OCI-LY7 (cell line): ENCODE data around the gene ST14. TPM values are rescaled to one million over a fixed set of nuclear protein-coding genes. Genes with fewer than 3 reads are reported as not detected.

Experiments used
- BruUV-seq: library from RNA; stranded (reverse); fragments of 400-500 nt; replicated peaks from 2 replicates; lab custom pipeline; 2021; lab: Mats Ljungman, UMichigan
- CTCF ChIA-PET: fragments of 300-600 bp; sonication (Branson Sonifier 250); formaldehyde crosslinking; loops from one replicate; lab custom pipeline; 2022; ENCODE audit warnings: antibody characterized with exemption; ENCODE audit not compliant: unreplicated experiment; lab: Charles Lee
- POLR2A ChIA-PET: fragments of 300-600 bp; sonication (Branson Sonifier 250); formaldehyde crosslinking; loops from one replicate; lab custom pipeline; 2022; ENCODE audit warnings: antibody characterized with exemption; lab: Charles Lee
- DNase-seq: peaks from one replicate; pipeline ENCODE4 v3.0.0-alpha.2; 2015; ENCODE audit warnings: low spot score
- H2AFZ ChIP-seq: fragments of 200-600 bp; sonication (generic), shearing (Covaris generic); 2 replicates; pipeline ENCODE4 v1.6.1; 2014; ENCODE audit warnings: mild to moderate bottlenecking, antibody characterized with exemption, low read length, moderate library complexity
- H3K27ac ChIP-seq: fragments of 200-600 bp; sonication (generic); 2 replicates; pipeline ENCODE4 v1.5.1; 2014; ENCODE audit warnings: mixed run types, low read depth, mild to moderate bottlenecking, moderate library complexity, low read length, inconsistent platforms; ENCODE audit not compliant: poor library complexity, severe bottlenecking
- H3K36me3 ChIP-seq: fragments of 200-600 bp; sonication (generic); 2 replicates; pipeline ENCODE4 v1.6.1; 2014; ENCODE audit warnings: mild to moderate bottlenecking, antibody characterized with exemption, low read length, moderate library complexity, mixed read lengths; ENCODE audit not compliant: insufficient read depth
- H3K4me1 ChIP-seq: fragments of 200-600 bp; sonication (generic); 2 replicates; pipeline ENCODE4 v1.5.1; 2014; ENCODE audit warnings: mild to moderate bottlenecking, low read length; ENCODE audit not compliant: insufficient read depth, poor library complexity, severe bottlenecking
- H3K4me2 ChIP-seq: fragments of 200-600 bp; sonication (generic); 2 replicates; pipeline ENCODE4 v1.6.1; 2014; ENCODE audit warnings: mild to moderate bottlenecking, low read length
- H3K4me3 ChIP-seq: fragments of 200-600 bp; sonication (generic); 2 replicates; pipeline ENCODE4 v1.5.1; 2014; ENCODE audit warnings: mild to moderate bottlenecking, low read depth, low read length; ENCODE audit not compliant: poor library complexity, severe bottlenecking
- H3K79me2 ChIP-seq: fragments of 200-600 bp; sonication (generic); 2 replicates; pipeline ENCODE4 v1.6.1; 2016; ENCODE audit warnings: low read depth, mild to moderate bottlenecking, low read length, moderate library complexity, mixed read lengths; ENCODE audit not compliant: insufficient read depth
- H3K9me2 ChIP-seq: fragments of 200-600 bp; sonication (generic); 2 replicates; pipeline ENCODE4 v1.6.1; 2016; ENCODE audit warnings: mild to moderate bottlenecking, low read length, mixed read lengths; ENCODE audit not compliant: insufficient read depth
- H3K9me3 ChIP-seq: fragments of 200-600 bp; sonication (generic); 2 replicates; pipeline ENCODE4 v1.6.1; 2014; ENCODE audit warnings: mild to moderate bottlenecking, mixed run types, low read length, mixed read lengths
- H4K20me1 ChIP-seq: fragments of 200-600 bp; sonication (generic); 2 replicates; pipeline ENCODE4 v1.6.1; 2014; ENCODE audit warnings: mild to moderate bottlenecking, antibody characterized with exemption, low read length, moderate library complexity, mixed read lengths; ENCODE audit not compliant: insufficient read depth
- EZH2phosphoT487 ChIP-seq: fragments of 200-600 bp; sonication (generic); IDR thresholded peaks from 2 replicates; pipeline ENCODE4 v1.6.1; 2018; ENCODE audit warnings: low read depth, borderline replicate concordance, mild to moderate bottlenecking, mixed run types, antibody characterized with exemption, low read length, moderate library complexity, mixed read lengths
- intact Hi-C: fragments of 100-400 bp; cut with micrococcal nuclease; formaldehyde crosslinking; loops from one replicate; pipeline ENCODE4 v1.10.0; 2022; ENCODE audit not compliant: unreplicated experiment
- total RNA-seq, 2 experiments: library from RNA; depleted of rRNA in 1 of 2; stranded (reverse); fragments of >200 nt in 1 of 2; shearing (Covaris generic) in 1 of 2; gene quantifications; 2 replicates each; pipeline ENCODE4 v1.2.3, GENCODE V29; 2014 to 2022
- TF ChIP-seq, protein P1 (sequence below): fragments of 200-600 bp; sonication (generic); conservative IDR thresholded peaks from 2 replicates; pipeline ENCODE4 v1.5.1; 2014; ENCODE audit warnings: mild to moderate bottlenecking, antibody characterized with exemption, low read length, moderate library complexity, mixed read lengths

Gene ST14
- total RNA-seq, 2 experiments from 2014 or later, result 98.0 to 135 TPM

DNA sequence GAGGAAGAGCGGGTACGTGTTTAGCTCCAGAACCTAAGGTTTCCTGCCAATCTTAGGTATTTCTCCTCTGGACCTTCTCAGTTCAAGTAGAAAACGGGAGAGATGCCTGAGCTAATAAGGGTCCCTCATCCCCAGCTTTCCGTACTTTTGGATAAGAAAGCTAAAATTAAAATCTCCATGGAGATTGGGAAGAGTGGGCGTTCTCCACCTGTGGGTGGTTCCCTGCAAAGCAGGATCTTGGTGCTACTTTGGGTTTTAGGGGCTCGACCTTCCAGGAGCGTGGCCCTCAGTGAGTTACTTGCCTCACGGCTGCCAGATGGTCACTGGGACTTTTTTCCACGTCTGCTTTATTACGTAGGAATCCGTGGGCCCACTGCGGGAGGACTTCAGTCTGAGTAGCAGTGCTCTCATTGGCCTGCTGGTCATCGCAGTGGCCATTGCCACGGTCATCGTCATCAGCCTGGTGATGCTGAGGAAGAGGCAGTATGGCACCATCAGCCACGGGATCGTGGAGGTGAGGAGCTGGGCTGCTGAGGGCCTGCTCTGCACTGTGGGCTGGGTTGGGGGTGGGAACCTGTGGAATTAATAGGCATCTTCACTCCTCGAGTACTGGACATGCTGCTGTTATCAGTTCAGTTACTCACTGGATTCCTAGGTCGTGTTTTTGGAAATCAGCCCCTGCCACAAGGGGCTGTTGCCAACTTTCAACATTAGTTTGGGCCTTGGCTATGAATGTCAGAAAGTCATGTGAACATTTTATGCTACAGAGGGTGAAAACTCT, 17.8 kb upstream of the ST14 start:
- H3K79me2 ChIP-seq, result no peaks in the 10 kb centered on the region
- H3K27ac ChIP-seq, result no peak overlapping the region
- BruUV-seq, result no TSS peak
- H3K4me1 ChIP-seq, result peaks cover 9% of the 10 kb centered on the region
- POLR2A ChIA-PET, result interaction anchor here (0.6 kb wide), 1 partner anchor 55 kb away, joined by 3 read pairs; no protein-coding TSS in a partner anchor
- H3K4me3 ChIP-seq, result no peak overlapping the region
- peaks cover 94% of the 10 kb centered on the region for H3K36me3 ChIP-seq
- CTCF ChIA-PET, result no interaction called here
- H3K4me2 ChIP-seq, result no peak overlapping the region
- intact Hi-C loops, result no loop called here
- 0 out of 2 replicates have a peak, but pooled peaks cover 4% of the 10 kb centered on the region for H4K20me1 ChIP-seq
- no peaks in the 10 kb centered on the region for H3K9me3 ChIP-seq
- no peaks in the 10 kb centered on the region for H3K9me2 ChIP-seq
- no peak for DNase-seq
- no peak for TF ChIP-seq EZH2phosphoT487
- TF ChIP-seq, protein P1, sequence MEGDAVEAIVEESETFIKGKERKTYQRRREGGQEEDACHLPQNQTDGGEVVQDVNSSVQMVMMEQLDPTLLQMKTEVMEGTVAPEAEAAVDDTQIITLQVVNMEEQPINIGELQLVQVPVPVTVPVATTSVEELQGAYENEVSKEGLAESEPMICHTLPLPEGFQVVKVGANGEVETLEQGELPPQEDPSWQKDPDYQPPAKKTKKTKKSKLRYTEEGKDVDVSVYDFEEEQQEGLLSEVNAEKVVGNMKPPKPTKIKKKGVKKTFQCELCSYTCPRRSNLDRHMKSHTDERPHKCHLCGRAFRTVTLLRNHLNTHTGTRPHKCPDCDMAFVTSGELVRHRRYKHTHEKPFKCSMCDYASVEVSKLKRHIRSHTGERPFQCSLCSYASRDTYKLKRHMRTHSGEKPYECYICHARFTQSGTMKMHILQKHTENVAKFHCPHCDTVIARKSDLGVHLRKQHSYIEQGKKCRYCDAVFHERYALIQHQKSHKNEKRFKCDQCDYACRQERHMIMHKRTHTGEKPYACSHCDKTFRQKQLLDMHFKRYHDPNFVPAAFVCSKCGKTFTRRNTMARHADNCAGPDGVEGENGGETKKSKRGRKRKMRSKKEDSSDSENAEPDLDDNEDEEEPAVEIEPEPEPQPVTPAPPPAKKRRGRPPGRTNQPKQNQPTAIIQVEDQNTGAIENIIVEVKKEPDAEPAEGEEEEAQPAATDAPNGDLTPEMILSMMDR, result no peak
- no peak overlapping the region for H2AFZ ChIP-seq

DNA sequence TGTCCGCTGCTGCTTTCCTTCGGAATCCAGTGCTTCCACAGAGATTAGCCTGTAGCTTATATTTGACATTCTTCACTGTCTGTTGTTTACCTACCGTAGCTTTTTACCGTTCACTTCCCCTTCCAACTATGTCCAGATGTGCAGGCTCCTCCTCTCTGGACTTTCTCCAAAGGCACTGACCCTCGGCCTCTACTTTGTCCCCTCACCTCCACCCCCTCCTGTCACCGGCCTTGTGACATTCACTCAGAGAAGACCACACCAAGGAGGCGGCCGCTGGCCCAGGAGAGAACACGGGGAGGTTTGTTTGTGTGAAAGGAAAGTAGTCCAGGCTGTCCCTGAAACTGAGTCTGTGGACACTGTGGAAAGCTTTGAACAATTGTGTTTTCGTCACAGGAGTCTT, 15.4 kb upstream of the ST14 start:
- Histone ChIP-seq H4K20me1 (no peaks in the 10 kb centered on the region), H2AFZ (no peak overlapping the region), H3K4me2 (no peak overlapping the region), H3K9me3 (no peaks in the 10 kb centered on the region), H3K4me1 (peaks cover 27% of the 10 kb centered on the region), H3K79me2 (no peaks in the 10 kb centered on the region), H3K36me3 (peaks cover 82% of the 10 kb centered on the region), H3K4me3 (no peak overlapping the region), H3K9me2 (no peaks in the 10 kb centered on the region), H3K27ac (no peak overlapping the region)
- no peak for DNase-seq
- BruUV-seq, result no TSS peak
- intact Hi-C loops, result no loop called here
- ChIA-PET POLR2A (interaction anchor here (0.7 kb wide), 1 partner anchor 21 kb away, joined by 3 read pairs; no protein-coding TSS in a partner anchor), CTCF (no interaction called here)
- TF ChIP-seq, protein P1, result no peak

DNA sequence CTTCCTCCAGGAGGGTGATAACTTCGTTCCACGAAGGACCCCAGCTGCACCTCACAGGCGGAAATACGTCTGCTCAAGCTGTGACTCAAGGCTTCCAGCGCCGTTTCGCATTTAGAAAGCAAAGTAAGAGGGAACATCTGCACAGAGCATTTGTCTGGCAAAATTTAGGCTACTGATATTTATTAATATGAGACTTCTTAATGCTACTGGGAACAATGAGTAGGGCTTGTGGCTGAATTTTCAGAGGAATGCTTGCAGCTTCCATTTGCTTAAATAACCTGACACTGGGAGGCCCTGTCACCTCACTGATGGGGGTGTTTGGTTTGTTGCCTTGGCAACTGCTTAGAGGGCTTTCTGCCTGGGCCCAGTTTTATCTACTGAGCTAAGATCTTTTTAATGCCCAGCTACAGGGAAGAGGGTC, 14.7 kb upstream of the ST14 start:
- POLR2A ChIA-PET, result interaction anchor here (0.5 to 1.3 kb wide), 7 partner anchors 10 to 168 kb away, joined by 3 to 7 read pairs (median 3); no protein-coding TSS in a partner anchor

More for the DNA sequence above, 14.7 kb upstream of the ST14 start:
- H3K4me3 ChIP-seq, result no peak overlapping the region
- no TSS peak for BruUV-seq
- no peak for DNase-seq
- no peak overlapping the region for H2AFZ ChIP-seq
- peaks cover 29% of the 10 kb centered on the region for H3K4me1 ChIP-seq
- peaks cover 77% of the 10 kb centered on the region for H3K36me3 ChIP-seq
- H3K9me3 ChIP-seq, result no peaks in the 10 kb centered on the region
- H3K79me2 ChIP-seq, result no peaks in the 10 kb centered on the region
- intact Hi-C loops, result loop anchor here (5.0 kb wide), 1 partner anchor 37 kb away; no protein-coding TSS in a partner anchor
- H3K4me2 ChIP-seq, result no peak overlapping the region
- CTCF ChIA-PET, result interaction anchor here (1.1 to 1.4 kb wide), 2 partner anchors 12 to 16 kb away, joined by 3 read pairs; no protein-coding TSS in a partner anchor
- no peaks in the 10 kb centered on the region for H3K9me2 ChIP-seq
- TF ChIP-seq EZH2phosphoT487, result no peak
- TF ChIP-seq, protein P1, result no peak
- H4K20me1 ChIP-seq, result no peaks in the 10 kb centered on the region
- H3K27ac ChIP-seq, result peak overlapping the region; percentile 67
